ENCODE data around the gene PLCD1.
"Not testable (repeated sequence)": the region's sequence is repeated elsewhere in the genome, so short reads cannot be mapped to it uniquely, and the experiment has no call there.

PLCD1 gene

GRCh38 chr3:38029400-38030125 is at the start of gene PLCD1:
TSS of gene PLCD1 (minus strand) at chr3:38029642. CDS start at chr3:38029539, 103 bp downstream.
- Histone ChIP-seq H3K36me3 (ENCODE audit: control insufficient read depth in 1 of 2, insufficient read depth in 2 of 2, low read length in 2 of 2) (no peaks in the 10 kb centered on the region), H3K27me3 (ENCODE audit: low read depth, low read length) (no peaks in the 10 kb centered on the region), H3K4me3 (ENCODE audit: low read depth in 1 of 2, low read length in 2 of 2) (peak within 1 kb of the TSS; percentile 56 to 73), H3K27ac (ENCODE audit: low read length) (peak within 1 kb of the TSS; percentile 51), H3K4me1 (ENCODE audit: control insufficient read depth in 1 of 2, insufficient read depth in 2 of 2, low read length in 2 of 2) (peaks cover 10 to 25% of the 10 kb centered on the region in 2 donors), H3K9me3 (ENCODE audit: control insufficient read depth in 1 of 2, low read length in 2 of 2) (no peaks in the 10 kb centered on the region)

GRCh38 chr3:38077073-38077472 is 47.6 kb upstream of the PLCD1 start:
- H3K9me3 ChIP-seq (ENCODE audit: control insufficient read depth in 1 of 2, low read length in 2 of 2); H3K27ac ChIP-seq (ENCODE audit: low read length); H3K36me3 ChIP-seq (ENCODE audit: control insufficient read depth in 1 of 2, insufficient read depth in 2 of 2, low read length in 2 of 2); H3K4me1 ChIP-seq (ENCODE audit: control insufficient read depth in 1 of 2, insufficient read depth in 2 of 2, low read length in 2 of 2); H3K4me3 ChIP-seq (ENCODE audit: low read depth in 1 of 2, low read length in 2 of 2); H3K27me3 ChIP-seq (ENCODE audit: low read depth, low read length): not testable (repeated sequence)

GRCh38 chr3:38070013-38070412 is 40.6 kb upstream of the PLCD1 start:
- H3K27me3 ChIP-seq (ENCODE audit: low read depth, low read length): no peaks in the 10 kb centered on the region
- no peaks in the 10 kb centered on the region for H3K9me3 ChIP-seq (ENCODE audit: control insufficient read depth in 1 of 2, low read length in 2 of 2)
- H3K4me3 ChIP-seq (ENCODE audit: low read depth in 1 of 2, low read length in 2 of 2): no peak overlapping the region
- H3K27ac ChIP-seq (ENCODE audit: low read length): no peak overlapping the region
- H3K4me1 ChIP-seq (ENCODE audit: control insufficient read depth in 1 of 2, insufficient read depth in 2 of 2, low read length in 2 of 2): no peaks in the 10 kb centered on the region
- H3K36me3 ChIP-seq (ENCODE audit: control insufficient read depth in 1 of 2, insufficient read depth in 2 of 2, low read length in 2 of 2): no peaks in the 10 kb centered on the region

- Histone ChIP-seq H3K27ac (ENCODE audit: low read length) (no peak overlapping the region), H3K9me3 (ENCODE audit: control insufficient read depth in 1 of 2, low read length in 2 of 2) (no peaks in the 10 kb centered on the region), H3K4me1 (ENCODE audit: control insufficient read depth in 1 of 2, insufficient read depth in 2 of 2, low read length in 2 of 2) (no peaks in the 10 kb centered on the region), H3K4me3 (ENCODE audit: low read depth in 1 of 2, low read length in 2 of 2) (no peak overlapping the region), H3K36me3 (ENCODE audit: control insufficient read depth in 1 of 2, insufficient read depth in 2 of 2, low read length in 2 of 2) (no peaks in the 10 kb centered on the region), H3K27me3 (ENCODE audit: low read depth, low read length) (no peaks in the 10 kb centered on the region)
Observed at GRCh38 chr3:38067508-38068233, 38.2 kb upstream of the PLCD1 start.

GRCh38 chr3:38064453-38064852 is 35.0 kb upstream of the PLCD1 start:
- not testable (repeated sequence) for H3K4me1 ChIP-seq (ENCODE audit: control insufficient read depth in 1 of 2, insufficient read depth in 2 of 2, low read length in 2 of 2); H3K27ac ChIP-seq (ENCODE audit: low read length); H3K27me3 ChIP-seq (ENCODE audit: low read depth, low read length); H3K36me3 ChIP-seq (ENCODE audit: control insufficient read depth in 1 of 2, insufficient read depth in 2 of 2, low read length in 2 of 2); H3K4me3 ChIP-seq (ENCODE audit: low read depth in 1 of 2, low read length in 2 of 2); H3K9me3 ChIP-seq (ENCODE audit: control insufficient read depth in 1 of 2, low read length in 2 of 2)

GRCh38 chr3:38062809-38063208 is 33.4 kb upstream of the PLCD1 start:
- Histone ChIP-seq H3K9me3 (ENCODE audit: control insufficient read depth in 1 of 2, low read length in 2 of 2) (no peaks in the 10 kb centered on the region), H3K27ac (ENCODE audit: low read length) (no peak overlapping the region), H3K36me3 (ENCODE audit: control insufficient read depth in 1 of 2, insufficient read depth in 2 of 2, low read length in 2 of 2) (no peaks in the 10 kb centered on the region), H3K4me1 (ENCODE audit: control insufficient read depth in 1 of 2, insufficient read depth in 2 of 2, low read length in 2 of 2) (no peaks in the 10 kb centered on the region), H3K4me3 (ENCODE audit: low read depth in 1 of 2, low read length in 2 of 2) (no peak overlapping the region), H3K27me3 (ENCODE audit: low read depth, low read length) (no peaks in the 10 kb centered on the region)

- Histone ChIP-seq H3K27me3 (ENCODE audit: low read depth, low read length) (no peaks in the 10 kb centered on the region), H3K36me3 (ENCODE audit: control insufficient read depth in 1 of 2, insufficient read depth in 2 of 2, low read length in 2 of 2) (no peaks in the 10 kb centered on the region), H3K4me1 (ENCODE audit: control insufficient read depth in 1 of 2, insufficient read depth in 2 of 2, low read length in 2 of 2) (no peaks in the 10 kb centered on the region), H3K4me3 (ENCODE audit: low read depth in 1 of 2, low read length in 2 of 2) (no peak overlapping the region), H3K27ac (ENCODE audit: low read length) (no peak overlapping the region), H3K9me3 (ENCODE audit: control insufficient read depth in 1 of 2, low read length in 2 of 2) (no peaks in the 10 kb centered on the region)
Observed at GRCh38 chr3:38059591-38059990, 30.1 kb upstream of the PLCD1 start.

- H3K27me3 ChIP-seq (ENCODE audit: low read depth, low read length): no peaks in the 10 kb centered on the region
- no peaks in the 10 kb centered on the region for H3K9me3 ChIP-seq (ENCODE audit: control insufficient read depth in 1 of 2, low read length in 2 of 2)
- H3K4me3 ChIP-seq (ENCODE audit: low read depth in 1 of 2, low read length in 2 of 2): no peak overlapping the region
- no peaks in the 10 kb centered on the region for H3K4me1 ChIP-seq (ENCODE audit: control insufficient read depth in 1 of 2, insufficient read depth in 2 of 2, low read length in 2 of 2)
- H3K27ac ChIP-seq (ENCODE audit: low read length): no peak overlapping the region
- no peaks in the 10 kb centered on the region for H3K36me3 ChIP-seq (ENCODE audit: control insufficient read depth in 1 of 2, insufficient read depth in 2 of 2, low read length in 2 of 2)
Observed at GRCh38 chr3:38059148-38059547, 29.7 kb upstream of the PLCD1 start.

- Histone ChIP-seq H3K36me3 (ENCODE audit: control insufficient read depth in 1 of 2, insufficient read depth in 2 of 2, low read length in 2 of 2) (no peaks in the 10 kb centered on the region), H3K4me3 (ENCODE audit: low read depth in 1 of 2, low read length in 2 of 2) (no peak overlapping the region), H3K27me3 (ENCODE audit: low read depth, low read length) (no peaks in the 10 kb centered on the region), H3K27ac (ENCODE audit: low read length) (no peak overlapping the region), H3K4me1 (ENCODE audit: control insufficient read depth in 1 of 2, insufficient read depth in 2 of 2, low read length in 2 of 2) (no peaks in the 10 kb centered on the region), H3K9me3 (ENCODE audit: control insufficient read depth in 1 of 2, low read length in 2 of 2) (no peaks in the 10 kb centered on the region)
Observed at GRCh38 chr3:38054499-38055001, 25.1 kb upstream of the PLCD1 start.

GRCh38 chr3:38053813-38054498 is 24.5 kb upstream of the PLCD1 start:
- not testable (repeated sequence) for H3K4me1 ChIP-seq (ENCODE audit: control insufficient read depth in 1 of 2, insufficient read depth in 2 of 2, low read length in 2 of 2); H3K36me3 ChIP-seq (ENCODE audit: control insufficient read depth in 1 of 2, insufficient read depth in 2 of 2, low read length in 2 of 2); H3K4me3 ChIP-seq (ENCODE audit: low read depth in 1 of 2, low read length in 2 of 2); H3K27ac ChIP-seq (ENCODE audit: low read length); H3K27me3 ChIP-seq (ENCODE audit: low read depth, low read length); H3K9me3 ChIP-seq (ENCODE audit: control insufficient read depth in 1 of 2, low read length in 2 of 2)

GRCh38 chr3:38053286-38053685 is 23.8 kb upstream of the PLCD1 start:
- not testable (repeated sequence) for H3K4me1 ChIP-seq (ENCODE audit: control insufficient read depth in 1 of 2, insufficient read depth in 2 of 2, low read length in 2 of 2); H3K27ac ChIP-seq (ENCODE audit: low read length); H3K4me3 ChIP-seq (ENCODE audit: low read depth in 1 of 2, low read length in 2 of 2); H3K36me3 ChIP-seq (ENCODE audit: control insufficient read depth in 1 of 2, insufficient read depth in 2 of 2, low read length in 2 of 2); H3K27me3 ChIP-seq (ENCODE audit: low read depth, low read length); H3K9me3 ChIP-seq (ENCODE audit: control insufficient read depth in 1 of 2, low read length in 2 of 2)

All from muscle layer of duodenum (tissue), 2 donors.